Gastroesophageal sphincter (tissue), 4 donors: ENCODE results near the gene CLDN12. TPM values are rescaled to one million over a fixed set of nuclear protein-coding genes. Genes with fewer than 3 reads are reported as not detected.

ENCODE experiments used
- ATAC-seq: fragments of 150-250 bp; one replicate; pipeline ENCODE4 v1.9.1; 2016; ENCODE audit warnings: mild to moderate bottlenecking, moderate library complexity
- H3K27ac ChIP-seq, 4 donors: fragments of 200-600 bp; sonication (generic) in 3 of 4; 1 replicate in 3 of 4; 2 replicates in 1 of 4; pipeline ENCODE4 v1.5.1; 2016 to 2019
- H3K27me3 ChIP-seq: fragments of 200-600 bp; sonication (generic); one replicate; pipeline ENCODE4 v1.5.1; 2019
- H3K36me3 ChIP-seq, 2 donors: fragments of 200-600 bp; sonication (generic); one replicate each; pipeline ENCODE4 v1.5.1; 2019; ENCODE audit warnings: control low read depth in 1 of 2
- H3K4me1 ChIP-seq, 3 donors: fragments of 200-600 bp; sonication (generic); 1 replicate in 2 of 3; 2 replicates in 1 of 3; pipeline ENCODE4 v1.5.1; 2016 to 2019; ENCODE audit warnings: control low read depth in 2 of 3
- H3K4me3 ChIP-seq, 2 donors: fragments of 200-600 bp; sonication (generic); one replicate each; pipeline ENCODE4 v1.5.1; 2019; ENCODE audit warnings: mild to moderate bottlenecking in 1 of 2, moderate library complexity in 1 of 2
- H3K9me3 ChIP-seq, 3 donors: fragments of 200-600 bp; sonication (generic); one replicate each; pipeline ENCODE4 v1.5.1; 2017 to 2019; ENCODE audit warnings: control low read depth in 2 of 3
- CTCF ChIP-seq, 4 experiments: fragments of 200-600 bp in 2 of 4; fragments of 450-650 bp in 2 of 4; sonication (generic) in 1 of 4; IDR thresholded peaks; one replicate each; pipeline ENCODE4 v1.5.1; 2017 to 2019; ENCODE audit warnings: antibody characterized with exemption in 4 of 4, mild to moderate bottlenecking in 2 of 4, moderate library complexity in 2 of 4
- EP300 ChIP-seq: sonication (generic); formaldehyde crosslinking; IDR thresholded peaks from one replicate; pipeline ENCODE4 v1.6.1; 2017; ENCODE audit warnings: antibody characterized with exemption, mild to moderate bottlenecking
- POLR2A ChIP-seq, 2 donors: fragments of 450-650 bp; IDR thresholded peaks; one replicate each; pipeline ENCODE4 v1.6.1; 2017; ENCODE audit warnings: antibody characterized with exemption in 2 of 2, mild to moderate bottlenecking in 2 of 2, moderate library complexity in 1 of 2
- POLR2AphosphoS5 ChIP-seq: sonication (generic); formaldehyde crosslinking; IDR thresholded peaks from one replicate; pipeline ENCODE4 v1.6.1; 2017; ENCODE audit warnings: antibody characterized with exemption
- WGBS, 2 donors: methylation state at CpG; one replicate each; pipeline ENCODE4 v1.1.5; 2018; ENCODE audit warnings: low coverage in 1 of 2; 5-methylcytosine and 5-hydroxymethylcytosine counted together
- total RNA-seq, 4 donors: library from RNA; depleted of rRNA; stranded (reverse); fragments of >200 nt; gene quantifications; one replicate each; pipeline ENCODE4 v1.1.0, GENCODE V29; 2016

Gene CLDN12
- total RNA-seq, 4 donors from 2014 or later: 23.6 to 64.1 (median 27.4) TPM

- TF ChIP-seq EP300: no peak
- TF ChIP-seq POLR2A (IDR thresholded peaks at IDR 0.05): no peak
- TF ChIP-seq POLR2AphosphoS5: no peak
- no peak for TF ChIP-seq CTCF (IDR thresholded peaks at IDR 0.05)
- Histone ChIP-seq H3K27ac (no peak overlapping the region), H3K4me1 (no peaks in the 10 kb centered on the region), H3K36me3 (no peaks in the 10 kb centered on the region), H3K4me3 (no peak overlapping the region), H3K27me3 (no peaks in the 10 kb centered on the region), H3K9me3 (no peaks in the 10 kb centered on the region)
- ATAC-seq: no peak
- WGBS, 2 donors: 81% methylated on average over 4 of the region's 6 CpGs; no CpG with 5 or more reads in 1 of the 2 donors
These were observed 27.6 kb downstream of the CLDN12 start for GRCh38 chr7:90430614-90431460.

- no peak overlapping the region for H3K27ac ChIP-seq
- no peaks in the 10 kb centered on the region for H3K27me3 ChIP-seq
- H3K9me3 ChIP-seq: peaks cover 0 to 8% (median 0%) of the 10 kb centered on the region in 3 donors
- ATAC-seq: no peak
- TF ChIP-seq POLR2AphosphoS5 (no peak), EP300 (no peak), CTCF (IDR thresholded peaks at IDR 0.05) (no peak), POLR2A (IDR thresholded peaks at IDR 0.05) (no peak)
- H3K36me3 ChIP-seq: no peaks in the 10 kb centered on the region
- H3K4me3 ChIP-seq: no peak overlapping the region
- 54% methylated on average over 5 of the region's 10 CpGs; no CpG with 5 or more reads in 1 of the 2 donors for WGBS, 2 donors
- no peaks in the 10 kb centered on the region for H3K4me1 ChIP-seq
These were observed 29.5 kb downstream of the CLDN12 start for GRCh38 chr7:90432752-90433151.

GRCh38 chr7:90433221-90433620 lies 30.0 kb downstream of the CLDN12 start:
- WGBS, 2 donors: no CpG with 5 or more reads among the region's 3 CpGs
- no peak overlapping the region for H3K4me3 ChIP-seq
- H3K9me3 ChIP-seq: peaks cover 0 to 8% (median 0%) of the 10 kb centered on the region in 3 donors
- H3K27me3 ChIP-seq: no peaks in the 10 kb centered on the region
- no peak overlapping the region for H3K27ac ChIP-seq
- ATAC-seq: no peak
- H3K36me3 ChIP-seq: no peaks in the 10 kb centered on the region
- H3K4me1 ChIP-seq: no peaks in the 10 kb centered on the region
- TF ChIP-seq POLR2A (IDR thresholded peaks at IDR 0.05): no peak
- no peak for TF ChIP-seq CTCF (IDR thresholded peaks at IDR 0.05)
- TF ChIP-seq POLR2AphosphoS5: no peak
- TF ChIP-seq EP300: no peak

- WGBS, 2 donors: 38 to 63% methylated on average over 2 of the region's 2 CpGs
- no peak for ATAC-seq
- no peaks in the 10 kb centered on the region for H3K4me1 ChIP-seq
- H3K27me3 ChIP-seq: no peaks in the 10 kb centered on the region
- no peak overlapping the region for H3K4me3 ChIP-seq
- H3K27ac ChIP-seq: no peak overlapping the region
- no peaks in the 10 kb centered on the region for H3K9me3 ChIP-seq
- no peaks in the 10 kb centered on the region for H3K36me3 ChIP-seq
- TF ChIP-seq POLR2A (IDR thresholded peaks at IDR 0.05) (no peak), POLR2AphosphoS5 (no peak), EP300 (no peak), CTCF (IDR thresholded peaks at IDR 0.05) (no peak)
These were observed 42.4 kb downstream of the CLDN12 start for GRCh38 chr7:90445633-90446032.
